Daoy (cell line): ENCODE measurements around the gene NR3C2. TPM values are rescaled to one million over a fixed set of nuclear protein-coding genes. Genes with fewer than 3 reads are reported as not detected.
"Not testable (repeated sequence)": the region's sequence is repeated elsewhere in the genome, so short reads cannot be mapped to it uniquely, and the experiment has no call there.

Source experiments
- DNase-seq: peaks from one replicate; pipeline ENCODE4 v3.0.0-alpha.2; 2015; ENCODE audit warnings: low read depth
- total RNA-seq: library from RNA; depleted of rRNA; stranded (reverse); fragments of >200 nt; shearing (Covaris generic); gene quantifications from 2 replicates; pipeline ENCODE4 v1.2.3, GENCODE V29; 2014

Gene NR3C2
- total RNA-seq, 1 experiment from 2014 or later: 0.34 TPM

DNA sequence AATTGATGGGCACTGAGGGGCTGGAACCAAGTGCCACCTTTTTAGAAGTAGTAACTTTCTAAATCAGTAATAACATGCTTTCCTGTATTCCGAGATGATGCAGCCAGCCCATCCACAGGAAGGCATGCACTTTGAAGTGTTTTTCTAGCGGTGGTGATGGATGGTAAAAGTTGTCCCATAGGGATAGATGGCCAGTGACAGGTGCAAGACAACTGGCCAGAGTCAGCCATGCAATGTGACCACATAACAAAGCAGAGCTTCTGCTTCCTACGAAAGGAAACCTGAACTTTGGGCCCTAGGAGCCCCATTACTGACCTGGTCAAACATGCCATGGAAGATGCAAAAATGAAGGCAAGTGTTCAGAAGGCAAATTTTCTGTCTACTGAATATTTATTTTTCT is 72.3 kb downstream of the NR3C2 start:
- no peak for DNase-seq

DNA sequence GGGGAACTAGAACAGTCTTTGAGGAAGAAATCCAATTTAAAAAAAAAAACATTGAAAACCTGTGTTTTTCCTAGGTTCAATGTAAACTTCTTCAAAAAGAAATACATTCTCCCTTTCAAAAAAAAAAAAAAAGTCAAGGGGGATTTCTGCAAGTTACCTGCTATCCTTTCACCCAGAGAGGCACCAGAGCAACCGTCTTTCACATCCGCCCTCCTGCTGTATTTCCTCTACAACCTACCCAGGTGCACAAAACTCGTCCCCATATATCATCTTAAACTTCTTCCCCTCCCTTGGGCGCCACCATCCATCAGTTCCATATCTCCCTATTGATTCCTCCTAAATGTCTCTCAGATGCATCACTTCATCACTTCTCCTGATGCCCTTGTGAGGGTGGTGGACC is 74.5 kb downstream of the NR3C2 start:
- DNase-seq: no peak

DNA sequence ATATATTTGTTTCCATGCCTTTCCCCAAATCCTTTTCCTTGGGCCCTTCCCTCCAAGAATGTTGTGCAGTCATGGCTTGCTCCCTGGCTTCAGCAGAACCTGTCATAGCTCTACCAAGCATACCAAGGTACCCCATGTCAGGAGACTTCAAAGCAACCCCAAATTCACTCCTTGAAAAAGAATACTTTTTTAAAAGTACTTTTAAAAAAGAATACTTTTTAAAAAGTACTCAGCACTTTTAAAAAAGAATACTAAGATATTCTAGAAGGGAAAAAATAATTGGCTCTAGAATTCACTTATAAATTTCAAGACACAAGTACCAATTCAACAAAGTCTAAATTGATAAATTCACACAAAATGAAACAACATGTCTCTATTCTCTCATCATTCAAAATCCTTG is 76.0 kb downstream of the NR3C2 start:
- no peak for DNase-seq

DNA sequence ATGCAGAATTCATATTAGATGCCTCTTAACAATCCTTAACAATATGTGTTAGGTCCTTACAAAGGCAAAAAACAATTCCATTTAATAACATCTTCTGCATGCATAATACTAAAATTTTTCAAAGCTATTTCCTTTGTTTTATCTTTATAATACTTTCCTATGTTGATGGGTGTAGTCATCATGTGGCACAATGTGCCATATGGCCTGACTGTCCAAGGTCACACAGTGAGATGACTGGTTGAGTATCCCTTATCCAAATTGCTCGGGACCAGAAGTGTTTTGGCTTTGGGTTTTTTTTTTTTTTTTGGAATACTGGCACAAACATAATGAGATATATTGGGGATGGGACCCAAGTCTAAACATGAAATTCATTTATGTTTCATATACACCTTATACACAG is 77.7 kb downstream of the NR3C2 start:
- DNase-seq: no peak

DNA sequence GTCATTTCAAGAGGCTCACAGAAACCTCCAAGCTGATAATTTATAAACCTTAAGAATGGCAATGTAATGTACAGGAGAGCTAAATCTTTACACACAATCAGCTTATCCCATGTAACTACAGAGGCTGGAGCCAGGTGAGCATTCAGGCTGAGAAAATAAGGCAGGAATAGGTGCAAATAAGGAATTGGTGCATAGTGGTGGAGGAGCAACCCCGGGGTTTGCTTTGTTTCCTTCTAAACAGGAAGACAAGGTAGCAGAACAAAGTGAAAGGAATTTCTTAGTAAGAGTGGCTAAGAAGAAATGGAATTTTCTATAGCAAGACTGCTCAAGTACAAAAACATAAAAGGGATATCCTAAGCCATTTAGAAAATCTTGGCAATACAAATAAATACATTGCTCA is 82.4 kb downstream of the NR3C2 start:
- no peak for DNase-seq

DNA sequence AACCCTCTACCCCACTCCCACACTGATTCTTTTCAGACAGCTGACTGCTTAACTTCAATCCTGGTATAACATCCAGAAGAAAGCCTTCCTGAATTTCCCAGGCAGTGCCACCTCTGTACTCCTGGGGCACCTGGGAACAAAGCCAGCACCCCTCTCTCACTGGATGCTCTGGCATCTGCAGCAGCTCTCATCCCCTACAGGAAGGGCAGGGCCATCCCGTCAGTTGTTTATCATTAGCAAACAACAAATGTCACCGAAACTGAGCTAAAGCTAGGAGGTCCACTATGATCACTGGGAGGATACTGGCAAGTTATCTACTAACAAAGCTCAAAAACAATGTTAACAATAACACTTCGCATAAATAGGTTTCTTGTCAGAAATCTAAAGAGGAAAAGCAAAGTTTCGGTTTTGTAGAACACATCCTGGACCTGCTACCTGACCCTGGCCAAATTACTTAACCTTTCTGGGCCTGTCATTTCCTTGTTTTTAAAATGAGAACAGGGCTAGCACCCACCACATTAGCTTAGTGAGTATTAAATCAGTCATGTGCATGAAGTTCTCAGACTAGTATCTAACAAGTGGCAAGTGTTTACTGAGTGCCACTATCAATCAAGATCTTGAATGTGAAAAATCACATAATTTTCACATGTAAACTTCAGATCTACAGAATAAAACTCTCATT is 86.6 kb downstream of the NR3C2 start:
- no peak for DNase-seq

DNA sequence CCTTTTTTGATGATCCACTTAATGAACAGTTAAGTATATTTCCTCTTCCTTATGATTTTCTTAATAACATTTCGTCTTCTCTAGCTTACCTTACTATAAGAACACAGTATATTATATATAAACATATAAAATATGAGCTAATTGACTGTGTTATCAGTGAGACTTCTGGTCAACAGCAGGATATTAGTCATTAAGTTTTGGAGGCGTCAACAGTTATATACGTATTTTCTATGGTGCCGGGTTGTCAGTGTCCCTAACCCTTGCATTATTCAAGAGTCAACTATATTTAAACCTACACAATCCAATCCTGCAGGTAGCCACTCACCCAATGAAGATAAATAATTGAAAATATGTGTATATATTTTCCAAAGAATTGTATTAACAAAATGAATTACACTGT is 88.0 kb downstream of the NR3C2 start:
- no peak for DNase-seq

DNA sequence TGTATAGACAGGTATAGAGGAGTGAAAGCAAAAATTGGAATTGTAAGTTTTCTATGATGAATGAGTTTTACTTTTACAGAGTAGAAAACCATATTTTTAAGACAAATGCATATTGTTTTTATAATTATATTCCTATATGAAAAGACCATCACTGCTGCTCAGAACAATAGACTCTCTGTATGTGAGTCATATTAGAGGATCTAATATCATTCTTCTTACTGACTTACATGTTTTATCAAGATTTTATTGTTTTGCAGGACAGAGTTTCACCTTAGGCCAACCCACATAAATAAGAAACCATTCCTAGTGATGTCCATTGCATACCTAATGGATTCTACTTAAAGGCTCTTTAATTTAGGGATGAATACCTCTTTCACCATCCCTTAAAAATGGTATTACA is 88.6 kb downstream of the NR3C2 start:
- no peak for DNase-seq

DNA sequence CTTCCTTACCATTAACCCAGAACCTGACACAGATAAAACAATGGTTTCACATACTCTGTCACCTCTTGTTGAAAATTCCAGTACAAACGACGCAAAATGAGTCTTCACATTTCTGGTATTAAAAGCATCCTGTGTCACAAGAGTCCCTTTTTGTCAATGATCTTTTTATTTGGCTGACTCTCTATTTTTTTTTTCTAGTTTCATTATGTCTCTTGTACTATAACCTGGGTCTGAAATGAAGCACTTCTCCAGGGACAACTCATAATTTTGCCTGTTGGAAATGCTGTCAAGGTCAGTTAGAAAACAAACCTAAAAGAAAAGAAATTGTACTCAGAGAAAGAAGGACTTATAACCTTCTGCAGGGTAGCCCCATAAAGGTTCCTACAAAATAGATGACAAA is 93.1 kb downstream of the NR3C2 start:
- DNase-seq: no peak

DNA sequence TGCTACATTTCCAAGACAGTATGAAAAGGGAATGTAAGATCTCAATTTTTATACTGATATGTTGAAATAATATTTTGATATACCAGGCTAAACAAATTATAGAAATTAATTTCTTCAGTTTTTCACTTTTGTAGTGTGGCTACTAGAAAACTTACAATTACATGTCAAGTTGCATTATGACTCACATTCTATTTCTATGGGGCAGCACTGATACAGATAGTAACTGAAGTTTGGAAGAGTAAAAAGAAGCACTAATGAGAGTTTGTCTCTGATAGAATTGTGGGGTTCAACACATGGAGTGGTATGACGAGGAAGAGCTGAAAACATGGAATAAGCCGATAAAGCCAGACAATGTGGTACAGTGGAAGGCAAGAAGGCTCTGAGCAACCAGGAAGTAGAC is 95.6 kb downstream of the NR3C2 start:
- DNase-seq: no peak

DNA sequence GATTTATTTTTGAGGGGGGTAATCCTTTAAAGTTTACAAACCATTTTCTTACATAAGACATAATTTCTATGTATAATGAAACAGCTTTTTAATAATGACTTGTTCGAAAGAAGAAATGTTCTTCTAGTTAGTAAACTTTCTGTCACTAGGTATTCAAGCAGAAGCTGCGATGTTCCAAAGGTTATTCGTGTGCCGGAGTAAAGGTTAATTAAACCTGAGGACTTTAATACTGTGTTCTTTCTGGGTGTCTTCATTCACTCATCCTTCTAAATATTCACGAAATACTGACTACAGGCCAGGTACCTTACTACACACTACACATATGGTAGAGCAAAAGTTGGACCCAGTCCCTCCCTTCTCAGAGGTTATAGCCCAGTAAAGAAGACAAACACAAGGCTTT is 96.7 kb downstream of the NR3C2 start:
- no peak for DNase-seq

DNA sequence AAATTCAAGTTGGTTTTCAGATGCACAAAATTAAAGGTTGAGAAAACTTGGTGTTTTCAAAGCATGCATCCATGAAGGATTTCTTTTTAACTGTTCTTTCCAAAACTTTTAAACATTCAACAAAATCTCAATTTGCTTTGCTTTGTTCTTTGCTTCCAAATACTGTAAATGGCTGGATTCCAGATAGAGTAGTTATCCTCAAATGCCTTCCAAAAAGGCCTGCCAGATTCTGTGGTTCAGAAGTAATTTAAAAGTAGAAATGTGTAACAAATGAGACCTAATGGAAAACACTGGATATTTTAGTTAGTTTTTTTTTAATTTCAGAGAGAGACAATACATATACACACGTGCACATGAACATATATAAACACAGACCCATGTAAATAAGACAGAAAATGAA is 97.3 kb downstream of the NR3C2 start:
- DNase-seq: no peak

DNA sequence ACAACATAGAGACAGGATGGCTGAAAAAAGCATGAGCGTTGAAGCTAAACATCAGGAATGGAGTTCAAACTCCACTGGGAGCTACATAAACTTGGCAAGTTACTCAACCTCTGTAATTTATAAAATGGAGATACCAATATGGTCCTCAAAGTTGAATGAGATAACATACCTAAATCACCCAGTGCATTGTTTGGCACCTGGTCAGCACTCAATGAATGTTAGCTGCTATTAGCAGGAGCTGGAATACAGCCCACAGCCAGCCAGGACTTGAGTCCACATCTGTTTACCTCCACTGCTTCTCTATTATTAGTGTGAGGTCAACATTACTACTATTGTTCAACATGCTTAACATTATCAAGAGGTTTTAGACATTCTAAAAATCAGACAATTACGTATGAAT is 97.9 kb downstream of the NR3C2 start:
- DNase-seq: no peak

DNA sequence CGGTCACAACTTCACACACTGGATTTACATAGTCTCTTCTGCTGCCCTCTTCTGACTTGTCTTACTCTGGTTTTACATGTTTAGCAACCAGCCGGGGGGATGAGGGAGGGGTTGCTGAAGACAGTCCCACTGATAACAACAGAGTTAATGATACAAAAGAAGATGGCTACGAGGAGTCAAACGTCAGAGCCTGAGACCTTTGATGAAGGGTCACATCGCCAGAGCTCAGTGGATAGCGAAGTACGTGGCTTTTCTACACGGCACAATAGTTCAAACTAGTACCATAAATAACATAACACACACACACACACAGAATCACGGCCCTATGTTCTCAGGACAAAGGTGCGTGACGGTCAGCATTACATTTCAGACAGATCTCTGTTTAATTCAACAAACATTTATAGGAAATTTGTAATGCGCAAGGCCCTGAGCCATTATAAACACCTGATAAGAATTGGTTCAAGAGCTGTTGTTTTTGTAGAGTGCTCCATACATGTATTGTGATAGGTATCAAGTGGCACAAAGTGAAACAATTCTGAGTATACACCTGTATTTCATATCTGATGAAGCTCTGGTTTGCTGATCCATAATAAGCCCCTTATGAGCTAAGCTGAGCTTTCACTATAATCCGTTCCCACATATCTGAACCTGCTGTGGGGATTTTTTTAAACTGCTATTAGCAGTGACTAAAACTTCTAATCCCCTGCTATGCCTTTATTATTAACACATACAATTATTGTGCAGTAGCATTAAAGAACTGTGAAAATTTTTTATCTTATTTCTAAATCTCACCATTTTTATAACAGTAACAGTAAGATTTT is 100.0 kb downstream of the NR3C2 start:
- DNase-seq: no peak

DNA sequence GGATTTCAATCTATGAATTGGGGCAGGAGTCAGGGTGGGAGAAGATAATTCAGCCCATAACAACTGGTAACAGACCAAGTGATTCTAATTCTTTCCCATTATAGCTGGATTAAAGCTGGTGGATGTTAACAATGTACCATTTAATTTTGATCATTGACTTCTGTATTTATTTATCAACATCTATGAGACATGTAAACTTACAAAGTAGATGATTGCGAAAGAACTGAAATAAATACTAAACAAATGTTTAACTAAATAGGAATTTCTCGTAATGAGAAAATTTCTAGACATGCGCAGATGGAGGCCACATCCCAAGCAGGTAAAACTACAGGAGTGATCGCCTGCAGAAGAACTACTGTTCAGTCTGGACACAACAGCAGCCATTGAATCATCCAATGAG is 107.1 kb downstream of the NR3C2 start:
- DNase-seq: no peak

DNA sequence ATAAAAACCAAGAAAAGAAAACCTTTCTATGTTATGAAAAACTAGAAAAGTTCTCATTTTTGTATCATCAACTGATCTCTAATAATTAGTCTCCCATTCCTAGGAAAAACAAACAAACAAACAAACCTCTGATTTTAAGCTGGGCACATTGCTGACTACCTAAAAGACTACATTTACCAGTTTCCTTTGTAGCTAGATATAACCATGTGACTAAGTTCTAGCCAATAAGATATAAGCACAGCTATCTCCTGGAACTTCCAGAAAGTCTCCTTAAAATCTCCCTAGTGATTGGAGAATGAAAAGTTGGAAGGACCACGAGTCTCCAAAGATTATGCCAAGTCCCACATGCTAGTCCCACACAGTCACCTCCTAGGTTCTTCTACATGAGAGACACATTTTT is 108.9 kb downstream of the NR3C2 start:
- DNase-seq: no peak

DNA sequence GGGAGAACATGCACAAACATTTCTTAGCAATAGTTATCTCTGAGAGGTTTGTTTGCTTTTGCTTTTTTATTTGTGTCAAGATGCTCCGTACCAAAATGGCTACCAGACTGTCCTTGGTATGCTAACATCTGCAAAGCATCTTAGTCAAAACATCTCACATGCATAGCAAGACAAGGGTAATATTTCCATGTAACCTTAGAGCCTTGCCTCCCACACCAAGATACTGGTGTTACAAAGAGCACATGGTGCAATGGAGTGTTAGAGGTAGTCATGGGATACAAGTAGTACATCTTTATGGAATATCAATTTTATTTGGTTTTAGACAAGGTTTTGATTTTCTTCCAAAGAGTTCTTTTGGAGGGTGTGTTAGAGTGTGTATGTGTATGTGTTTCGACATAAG is 109.7 kb downstream of the NR3C2 start:
- no peak for DNase-seq

DNA sequence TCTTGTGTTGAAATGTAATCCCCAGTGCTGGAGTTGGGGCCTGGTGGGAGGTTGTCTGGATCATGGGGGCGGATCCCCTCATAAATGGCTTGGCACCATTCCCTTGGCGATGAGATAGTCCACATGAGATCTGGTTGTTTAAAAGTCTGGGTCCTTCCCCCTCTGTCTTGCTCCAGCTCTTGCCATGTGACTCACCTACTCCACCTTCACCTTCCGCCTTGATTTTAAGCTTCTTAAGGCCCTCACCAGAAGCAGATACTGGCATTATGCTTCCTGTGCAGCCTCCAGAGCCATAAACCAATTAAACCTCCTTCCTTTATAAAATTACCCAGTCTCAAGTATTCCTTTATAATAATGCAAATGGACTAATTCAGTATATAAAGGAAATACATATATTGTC is 111.5 kb downstream of the NR3C2 start:
- no peak for DNase-seq

DNA sequence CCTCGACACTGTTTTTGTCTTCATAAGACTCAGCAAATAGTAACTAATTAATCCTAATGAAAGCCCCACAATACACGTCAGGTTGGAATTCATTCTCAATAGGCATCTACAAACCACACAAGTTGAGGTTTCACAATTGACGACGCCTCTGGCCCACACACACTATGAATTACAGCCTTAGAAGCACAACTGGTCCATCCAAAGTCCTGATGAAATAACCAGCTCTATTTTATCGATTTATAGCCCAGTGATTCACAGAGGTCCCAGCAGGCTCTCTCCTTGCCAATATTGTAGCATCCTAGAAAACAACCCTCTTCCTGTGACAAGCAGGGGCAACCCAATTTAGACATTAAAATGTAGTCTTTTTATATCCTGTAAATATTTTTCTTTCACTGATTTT is 112.1 kb downstream of the NR3C2 start:
- no peak for DNase-seq

DNA sequence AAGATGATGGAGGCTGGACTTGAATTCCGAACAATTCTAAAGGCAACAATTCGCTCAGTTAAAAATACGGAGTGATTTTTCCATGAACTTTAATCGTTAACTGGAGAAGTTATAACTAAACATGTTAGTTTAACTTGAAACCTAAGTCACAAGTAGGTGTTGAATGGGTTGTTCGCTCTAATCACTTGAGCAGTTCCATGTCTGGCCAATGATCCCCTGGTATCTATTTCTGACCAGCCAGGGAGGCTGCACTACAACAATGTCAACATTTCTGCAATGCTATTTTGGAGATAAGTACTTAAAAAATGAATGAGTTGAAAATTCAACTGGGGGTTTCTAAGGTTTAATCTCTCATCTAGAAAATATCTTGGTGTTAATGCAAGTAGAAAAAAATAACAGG is 112.5 kb downstream of the NR3C2 start:
- DNase-seq: no peak

DNA sequence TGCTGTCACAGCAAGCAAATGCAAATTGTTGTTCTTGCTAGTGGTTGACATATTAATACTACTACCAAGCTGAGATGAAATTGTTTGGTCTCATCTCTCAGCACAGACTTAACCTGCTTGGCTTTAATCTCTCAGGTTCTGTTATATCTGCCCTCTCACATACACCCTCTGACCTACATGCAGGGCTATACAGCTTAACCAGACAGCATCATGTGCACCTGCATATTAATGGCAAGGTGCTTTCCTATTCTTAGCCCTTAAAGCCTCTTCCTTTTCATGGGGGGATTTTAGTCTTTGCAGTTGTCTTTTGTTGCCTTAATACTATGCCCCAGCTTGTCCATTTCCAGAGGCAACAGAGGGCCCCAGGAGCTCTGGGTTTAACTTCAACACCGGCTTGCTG is 114.5 kb downstream of the NR3C2 start:
- DNase-seq: no peak

DNA sequence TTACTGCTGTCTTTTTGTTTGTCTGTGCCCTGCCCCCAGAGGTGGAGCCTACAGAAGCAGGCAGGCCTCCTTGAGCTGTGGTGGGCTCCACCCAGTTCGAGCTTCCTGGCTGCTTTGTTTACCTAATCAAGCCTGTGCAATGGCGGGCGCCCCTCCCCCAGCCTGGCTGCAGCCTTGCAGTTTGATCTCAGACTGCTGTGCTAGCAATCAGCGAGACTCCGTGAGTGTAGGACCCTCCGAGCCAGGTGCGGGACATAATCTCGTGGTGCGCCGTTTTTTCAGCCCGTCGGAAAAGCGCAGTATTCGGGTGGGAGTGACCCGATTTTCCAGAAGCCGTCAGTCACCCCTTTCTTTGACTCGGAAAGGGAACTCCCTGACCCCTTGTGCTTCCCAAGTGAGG is 118.9 kb downstream of the NR3C2 start:
- DNase-seq: not testable (repeated sequence)

DNA sequence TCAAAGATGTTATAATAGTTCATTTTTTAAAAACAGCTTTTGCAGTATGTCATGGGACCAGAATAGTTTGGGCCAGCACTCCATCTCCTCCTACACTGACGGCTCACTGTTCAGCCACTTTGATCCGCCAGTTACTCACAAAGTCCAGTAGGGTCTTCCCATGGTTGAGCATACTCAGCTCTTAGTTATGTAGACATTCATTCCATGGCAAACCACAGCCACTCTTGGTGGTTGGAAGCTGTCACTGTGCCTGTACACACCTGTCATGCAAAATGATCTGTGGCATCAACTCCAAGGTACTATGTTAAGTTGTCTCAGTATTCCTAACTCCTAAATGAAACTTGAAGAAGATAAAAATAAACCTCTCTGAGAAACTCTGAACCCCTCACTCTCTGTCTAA is 127.2 kb downstream of the NR3C2 start:
- DNase-seq: peak; percentile 72
